SK-N-SH (cell line): Measurements from ENCODE around the gene TBL1X. TPM values are rescaled to one million over a fixed set of nuclear protein-coding genes. Genes with fewer than 3 reads are reported as not detected.

ENCODE experiments used
- CTCF ChIA-PET: fragments of 300-600, 350-600 bp; formaldehyde crosslinking; extraction: SDS; loops from one replicate; lab custom pipeline; 2021; lab: Yijun Ruan, JAX
- POLR2A ChIA-PET: fragments of 350-600 bp; sonication (Branson Sonifier 250); formaldehyde crosslinking; extraction: SDS; loops from one replicate; lab custom pipeline; 2020; ENCODE audit warnings: antibody characterized with exemption, inconsistent platforms; lab: Yijun Ruan, JAX
- DNase-seq: peaks from one replicate; pipeline ENCODE4 v3.0.0; 2012
- H2AFZ ChIP-seq: fragments of 200-600 bp; sonication (generic); 2 replicates; pipeline ENCODE4 v1.8.1; 2016; ENCODE audit warnings: antibody characterized with exemption, mild to moderate bottlenecking, low read depth
- H3F3A ChIP-seq: fragments of 200-600 bp; sonication (generic); replicated peaks from 2 replicates; pipeline ENCODE3; 2016; ENCODE audit warnings: antibody characterized with exemption, mild to moderate bottlenecking; ENCODE audit not compliant: insufficient read depth
- H3K27ac ChIP-seq, 2 experiments: fragments of 200-500 bp in 1 of 2; fragments of 200-600 bp in 1 of 2; sonication (Bioruptor generic) in 1 of 2; sonication (generic), shearing (Covaris generic) in 1 of 2; 2 replicates each; pipeline versions ENCODE4 v1.5.1 to v1.6.1; 2014 to 2016; ENCODE audit warnings: low read depth in 2 of 2, inconsistent platforms in 1 of 2, low read length in 1 of 2, mild to moderate bottlenecking in 1 of 2, mixed read lengths in 1 of 2
- H3K27me3 ChIP-seq: fragments of 200-600 bp; sonication (generic), shearing (Covaris generic); 2 replicates; pipeline ENCODE4 v1.6.1; 2016; ENCODE audit warnings: mixed run types; ENCODE audit not compliant: insufficient read depth
- H3K36me3 ChIP-seq, 2 experiments: fragments of 200-500 bp in 1 of 2; fragments of 200-600 bp in 1 of 2; sonication (Bioruptor generic) in 1 of 2; sonication (generic) in 1 of 2; replicated peaks in 1 of 2; 2 replicates each; pipeline versions ENCODE3 to v1.5.1; 2014 to 2016; ENCODE audit warnings: low read length in 1 of 2, mild to moderate bottlenecking in 1 of 2; ENCODE audit not compliant: insufficient read depth in 2 of 2, control insufficient read depth in 1 of 2
- H3K4me1 ChIP-seq, 2 experiments: fragments of 200-500 bp in 1 of 2; fragments of 200-600 bp in 1 of 2; sonication (Bioruptor generic) in 1 of 2; sonication (generic), shearing (Covaris generic) in 1 of 2; 2 replicates each; pipeline versions ENCODE4 v1.5.1 to v1.6.1; 2014 to 2016; ENCODE audit warnings: low read depth in 1 of 2, low read length in 1 of 2, mixed run types in 1 of 2; ENCODE audit not compliant: insufficient read depth in 2 of 2, control insufficient read depth in 1 of 2
- H3K4me2 ChIP-seq: fragments of 200-600 bp; sonication (generic), shearing (Covaris generic); 2 replicates; pipeline ENCODE4 v1.6.1; 2017; ENCODE audit warnings: mixed run types
- H3K4me3 ChIP-seq, 2 experiments: fragments of 200-500 bp in 1 of 2; fragments of 200-600 bp in 1 of 2; sonication (Bioruptor generic) in 1 of 2; sonication (generic), shearing (Covaris generic) in 1 of 2; 2 replicates each; pipeline versions ENCODE4 v1.5.1 to v1.8.1; 2014 to 2016; ENCODE audit warnings: low read depth in 2 of 2, inconsistent platforms in 1 of 2, low read length in 1 of 2, mild to moderate bottlenecking in 1 of 2, mixed read lengths in 1 of 2, moderate library complexity in 1 of 2
- H3K79me2 ChIP-seq: fragments of 200-600 bp; sonication (generic); 2 replicates; pipeline ENCODE4 v1.8.1; 2017; ENCODE audit warnings: mild to moderate bottlenecking; ENCODE audit not compliant: insufficient read depth
- H3K9ac ChIP-seq: fragments of 200-600 bp; sonication (generic); 2 replicates; pipeline ENCODE4 v1.6.1; 2017; ENCODE audit warnings: mixed run types
- H3K9me2 ChIP-seq: fragments of 200-600 bp; sonication (generic); 2 replicates; pipeline ENCODE4 v1.6.1; 2017; ENCODE audit warnings: mixed run types
- H3K9me3 ChIP-seq: fragments of 200-600 bp; sonication (generic); 2 replicates; pipeline ENCODE4 v1.6.1; 2017; ENCODE audit warnings: mixed run types, mild to moderate bottlenecking, moderate library complexity
- H4K20me1 ChIP-seq: fragments of 200-600 bp; sonication (generic); 2 replicates; pipeline ENCODE4 v1.6.1; 2017; ENCODE audit warnings: mild to moderate bottlenecking, mixed run types; ENCODE audit not compliant: insufficient read depth
- CHD2 ChIP-seq: fragments of 150-350 bp; IDR thresholded peaks from 2 replicates; pipeline ENCODE4 v1.6.1; 2018; ENCODE audit warnings: low read length; ENCODE audit not compliant: partially characterized antibody
- CTCF ChIP-seq: fragments of 200-600 bp; sonication (generic); IDR thresholded peaks from 2 replicates; pipeline ENCODE4 v1.6.1; 2017; ENCODE audit warnings: antibody characterized with exemption, mild to moderate bottlenecking, moderate library complexity
- EP300 ChIP-seq, 2 experiments: IDR thresholded peaks; 2 replicates each; pipeline versions ENCODE4 v1.4.0 to v1.6.1; 2012; ENCODE audit warnings: borderline replicate concordance in 1 of 2, low read depth in 1 of 2, low read length in 1 of 2
- FOSL2 ChIP-seq: IDR thresholded peaks from 2 replicates; pipeline ENCODE4 v1.4.0; 2012; ENCODE audit warnings: low read depth, mild to moderate bottlenecking, moderate library complexity, borderline replicate concordance
- FOXM1 ChIP-seq: IDR thresholded peaks from 2 replicates; pipeline ENCODE4 v1.4.0; 2012; ENCODE audit warnings: low read depth, mild to moderate bottlenecking
- GATA2 ChIP-seq: sonication (generic); formaldehyde crosslinking; IDR thresholded peaks from 2 replicates; pipeline ENCODE4 v1.5.0; 2020; ENCODE audit warnings: mild to moderate bottlenecking, missing genetic modification reagents
- IRF3 ChIP-seq: fragments of 150-350 bp; IDR thresholded peaks from 2 replicates; pipeline ENCODE4 v1.6.1; 2016; ENCODE audit warnings: mild to moderate bottlenecking, low read depth, low read length
- MAX ChIP-seq: IDR thresholded peaks from 2 replicates; pipeline ENCODE4 v1.4.0; 2012; ENCODE audit warnings: low read depth
- NRF1 ChIP-seq: IDR thresholded peaks from 2 replicates; pipeline ENCODE4 v1.6.1; 2012; ENCODE audit warnings: low read depth, mild to moderate bottlenecking, low read length
- PBX3 ChIP-seq: IDR thresholded peaks from 2 replicates; pipeline ENCODE4; 2012
- RXRA ChIP-seq: IDR thresholded peaks from 2 replicates; pipeline ENCODE4 v1.4.0; 2012; ENCODE audit warnings: low read depth, mild to moderate bottlenecking, borderline replicate concordance
- SIN3A ChIP-seq: IDR thresholded peaks from 2 replicates; pipeline ENCODE4 v1.6.1; 2012; ENCODE audit warnings: low read depth, mild to moderate bottlenecking, low read length, moderate library complexity, borderline replicate concordance
- TAF1 ChIP-seq: IDR thresholded peaks from 2 replicates; pipeline ENCODE4 v1.6.1; 2012; ENCODE audit warnings: low read depth, mild to moderate bottlenecking, low read length, moderate library complexity, borderline replicate concordance
- TCF12 ChIP-seq: IDR thresholded peaks from 2 replicates; pipeline ENCODE4 v1.4.0; 2012
- USF1 ChIP-seq: IDR thresholded peaks from 2 replicates; pipeline ENCODE4 v1.4.0; 2012; ENCODE audit warnings: low read depth, borderline replicate concordance
- ZBTB33 ChIP-seq: IDR thresholded peaks from 2 replicates; pipeline ENCODE4 v1.4.0; 2012; ENCODE audit warnings: low read depth, borderline replicate concordance
- WGBS: methylation state at CpG from one replicate; pipeline ENCODE4 v1.1.6; 2017; ENCODE audit warnings: low lambda C conversion rate; 5-methylcytosine and 5-hydroxymethylcytosine counted together
- polyA plus RNA-seq, 3 experiments: library from polyadenylated mRNA; depleted of rRNA; stranded (reverse); fragments of >200 nt; gene quantifications; 2 replicates each; pipeline ENCODE4 v1.2.3, GENCODE V29; 2012

TBL1X gene
- polyA plus RNA-seq, 1 of the 3 experiments (the other 2 are of a cell fraction): 10.6 TPM

- no peaks in the 10 kb centered on the region; a peak in 1 of 4 replicates for H3K4me1 ChIP-seq
- H3K4me2 ChIP-seq: no peak overlapping the region
- H3K4me3 ChIP-seq: no peak overlapping the region
- no peaks in the 10 kb centered on the region for H4K20me1 ChIP-seq
- no peak overlapping the region for H3K27ac ChIP-seq
- no peak overlapping the region for H3K9ac ChIP-seq
- H3K79me2 ChIP-seq: no peaks in the 10 kb centered on the region
- no peaks in the 10 kb centered on the region for H3F3A ChIP-seq
- no peaks in the 10 kb centered on the region for H3K9me2 ChIP-seq
- no peak overlapping the region for H2AFZ ChIP-seq
- H3K27me3 ChIP-seq: peaks cover 16% of the 10 kb centered on the region; the same call in 1 of the 2 replicates
- POLR2A ChIA-PET: no interaction called here
- 29% methylated on average over 7 of the region's 7 CpGs for WGBS
- CTCF ChIA-PET: interaction anchor here (1.2 kb wide), 1 partner anchor 1044 kb away, joined by 3 read pairs; no protein-coding TSS in a partner anchor
- H3K36me3 ChIP-seq: no peaks in the 10 kb centered on the region
- no peak for DNase-seq
- H3K9me3 ChIP-seq: no peaks in the 10 kb centered on the region
- TF ChIP-seq GATA2 (CRISPR knock-in tag) (no peak), CTCF (no peak), EP300 (IDR thresholded peaks at IDR 0.05; ENCODE audit: borderline replicate concordance in 1 of 2, low read depth in 1 of 2, low read length in 1 of 2) (no peak), MAX (no peak), RXRA (no peak), SIN3A (no peak), TCF12 (no peak)
These were observed 317.1 kb downstream of the TBL1X start for GRCh38 chrX:9781941-9782340.

GRCh38 chrX:9784332-9784731 lies 319.5 kb downstream of the TBL1X start:
- CTCF ChIA-PET: no interaction called here

More at GRCh38 chrX:9784332-9784731, 319.5 kb downstream of the TBL1X start:
- Histone ChIP-seq H3K79me2 (no peaks in the 10 kb centered on the region), H3K27me3 (peaks cover 37% of the 10 kb centered on the region), H3K4me2 (no peak overlapping the region), H3K9ac (no peak overlapping the region), H2AFZ (no peak overlapping the region), H3K27ac (no peak overlapping the region), H3F3A (no peaks in the 10 kb centered on the region), H3K36me3 (no peaks in the 10 kb centered on the region), H3K4me3 (no peak overlapping the region), H3K4me1 (no peaks in the 10 kb centered on the region; a peak in 1 of 4 replicates), H4K20me1 (no peaks in the 10 kb centered on the region), H3K9me3 (no peaks in the 10 kb centered on the region), H3K9me2 (no peaks in the 10 kb centered on the region)
- no peak for DNase-seq
- TF ChIP-seq NRF1: no peak
- TF ChIP-seq PBX3: no peak
- no peak for TF ChIP-seq ZBTB33
- no peak for TF ChIP-seq TAF1
- TF ChIP-seq USF1: no peak
- TF ChIP-seq FOXM1: no peak
- TF ChIP-seq FOSL2: no peak
- no peak for TF ChIP-seq GATA2 (CRISPR knock-in tag)
- no peak for TF ChIP-seq RXRA
- TF ChIP-seq IRF3: no peak
- no peak for TF ChIP-seq CHD2
- TF ChIP-seq SIN3A: no peak
- POLR2A ChIA-PET: no interaction called here
- WGBS: 44% methylated on average over 5 of the region's 8 CpGs
